HepG2 (cell line): Measurements from ENCODE around the gene CDH22. TPM values are rescaled to one million over a fixed set of nuclear protein-coding genes. Genes with fewer than 3 reads are reported as not detected.
A peak's percentile ranks its signal among the peaks of the same experiment; 100 is the strongest.

Experiments used
- EP300 ChIP-seq, 3 experiments: sonication (generic) in 1 of 3; formaldehyde crosslinking in 1 of 3; IDR thresholded peaks; 2 replicates each; pipeline versions ENCODE4 v1.5.1 to v1.6.1; 2011 to 2020; ENCODE audit warnings: low read depth in 2 of 3, low read length in 2 of 3, borderline replicate concordance in 1 of 3, improper control_type of control experiment in 1 of 3, mild to moderate bottlenecking in 1 of 3, missing genetic modification reagents in 1 of 3, moderate library complexity in 1 of 3
- FOXC1 ChIP-seq: sonication (generic); formaldehyde crosslinking; IDR thresholded peaks from 2 replicates; pipeline ENCODE4 v1.8.0; 2022; ENCODE audit warnings: mild to moderate bottlenecking, missing genetic modification reagents, borderline replicate concordance
- GLI4 ChIP-seq: sonication (generic); formaldehyde crosslinking; IDR thresholded peaks from 2 replicates; pipeline ENCODE4 v1.5.1; 2020; ENCODE audit warnings: missing genetic modification reagents, mild to moderate bottlenecking, moderate library complexity, borderline replicate concordance
- MAFG ChIP-seq: sonication (generic); formaldehyde crosslinking; IDR thresholded peaks from 2 replicates; pipeline ENCODE4 v1.5.1; 2020; ENCODE audit warnings: mild to moderate bottlenecking, missing genetic modification reagents
- MLLT10 ChIP-seq: sonication (generic); formaldehyde crosslinking; IDR thresholded peaks from 2 replicates; pipeline ENCODE4 v1.4.0; 2020; ENCODE audit warnings: missing genetic modification reagents
- NCOA2 ChIP-seq: sonication (generic); formaldehyde crosslinking; IDR thresholded peaks from 2 replicates; pipeline ENCODE4 v1.8.0; 2022; ENCODE audit warnings: inconsistent platforms
- NPAS2 ChIP-seq: sonication (generic); formaldehyde crosslinking; IDR thresholded peaks from 2 replicates; pipeline ENCODE4 v1.8.0; 2022; ENCODE audit warnings: mild to moderate bottlenecking, missing genetic modification reagents, borderline replicate concordance
- PAX8 ChIP-seq: sonication (generic); formaldehyde crosslinking; IDR thresholded peaks from 2 replicates; pipeline ENCODE4 v1.8.0; 2022; ENCODE audit warnings: mild to moderate bottlenecking, missing genetic modification reagents, borderline replicate concordance
- TAF1 ChIP-seq: sonication (generic); formaldehyde crosslinking; IDR thresholded peaks from 2 replicates; pipeline ENCODE4 v1.4.0; 2020; ENCODE audit warnings: missing genetic modification reagents
- ZNF224 ChIP-seq: sonication (generic); formaldehyde crosslinking; IDR thresholded peaks from 2 replicates; pipeline ENCODE4 v1.5.0; 2020; ENCODE audit warnings: mild to moderate bottlenecking, missing genetic modification reagents
- ZNF740 ChIP-seq: sonication (generic); formaldehyde crosslinking; IDR thresholded peaks from 2 replicates; pipeline ENCODE4 v1.4.0; 2020; ENCODE audit warnings: missing genetic modification reagents
- polyA plus RNA-seq, 8 experiments: library from polyadenylated mRNA; depleted of rRNA in 3 of 8; stranded (reverse) in 7 of 8; unstranded in 1 of 8; fragments of >200 nt; fragmentation: Illumina TruSeq in 4 of 8; extraction: Trizol in 4 of 8; gene quantifications; 2 replicates each; pipeline versions ENCODE4 v1.2.1 to v1.2.3, GENCODE V29; 2011 to 2016; ENCODE audit warnings: low read depth in 4 of 8, missing spikeins in 1 of 8, mixed read lengths in 1 of 8; ENCODE audit not compliant: insufficient read depth in 1 of 8
- total RNA-seq, 5 experiments: library from RNA; depleted of rRNA; stranded (reverse); fragments of >200 nt; fragmentation: Illumina TruSeq; extraction: Trizol; gene quantifications; 2 replicates each; pipeline ENCODE4 v1.2.3, GENCODE V29; 2016; ENCODE audit warnings: low read depth in 1 of 5
- TF ChIP-seq, protein P1 (sequence below): fragments of 450-650 bp; IDR thresholded peaks from 2 replicates; pipeline ENCODE4 v1.6.1; 2016
- TF ChIP-seq, protein P2 (sequence below): sonication (generic); formaldehyde crosslinking; IDR thresholded peaks from 2 replicates; pipeline ENCODE4; 2020; ENCODE audit warnings: missing genetic modification reagents, mild to moderate bottlenecking, borderline replicate concordance
- TF ChIP-seq, protein P3 (sequence below): sonication (generic); formaldehyde crosslinking; IDR thresholded peaks from 2 replicates; pipeline ENCODE4 v1.5.1; 2020; ENCODE audit warnings: missing genetic modification reagents, mild to moderate bottlenecking, borderline replicate concordance
- TF ChIP-seq, protein P4 (sequence below): sonication (generic); formaldehyde crosslinking; IDR thresholded peaks from 2 replicates; pipeline ENCODE4 v1.4.0; 2020; ENCODE audit warnings: missing genetic modification reagents
- TF ChIP-seq, protein P5 (sequence below): sonication (generic); formaldehyde crosslinking; IDR thresholded peaks from 2 replicates; pipeline ENCODE4 v1.5.0; 2020; ENCODE audit warnings: missing genetic modification reagents, mild to moderate bottlenecking, borderline replicate concordance

Gene CDH22
- total and polyA plus RNA-seq, 2 of the 13 experiments (the other 11 are each of a cell fraction or from before 2014, with no cell fraction given) = not detected

GRCh38 chr20:46307139-46307998, 929 bp downstream of the CDH22 start (continued):
- TF ChIP-seq, protein P1, sequence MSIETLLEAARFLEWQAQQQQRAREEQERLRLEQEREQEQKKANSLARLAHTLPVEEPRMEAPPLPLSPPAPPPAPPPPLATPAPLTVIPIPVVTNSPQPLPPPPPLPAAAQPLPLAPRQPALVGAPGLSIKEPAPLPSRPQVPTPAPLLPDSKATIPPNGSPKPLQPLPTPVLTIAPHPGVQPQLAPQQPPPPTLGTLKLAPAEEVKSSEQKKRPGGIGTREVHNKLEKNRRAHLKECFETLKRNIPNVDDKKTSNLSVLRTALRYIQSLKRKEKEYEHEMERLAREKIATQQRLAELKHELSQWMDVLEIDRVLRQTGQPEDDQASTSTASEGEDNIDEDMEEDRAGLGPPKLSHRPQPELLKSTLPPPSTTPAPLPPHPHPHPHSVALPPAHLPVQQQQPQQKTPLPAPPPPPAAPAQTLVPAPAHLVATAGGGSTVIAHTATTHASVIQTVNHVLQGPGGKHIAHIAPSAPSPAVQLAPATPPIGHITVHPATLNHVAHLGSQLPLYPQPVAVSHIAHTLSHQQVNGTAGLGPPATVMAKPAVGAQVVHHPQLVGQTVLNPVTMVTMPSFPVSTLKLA = no peak
- TF ChIP-seq NCOA2 (CRISPR knock-in tag) (no peak), MLLT10 (CRISPR knock-in tag) (no peak), EP300 (IDR thresholded peaks at IDR 0.05; ENCODE audit: low read depth in 2 of 2, low read length in 2 of 2) (no peak), EP300 (CRISPR knock-in tag; IDR thresholded peaks at IDR 0.05; ENCODE audit: borderline replicate concordance) (no peak), NPAS2 (CRISPR knock-in tag) (no peak), FOXC1 (CRISPR knock-in tag) (no peak), GLI4 (no peak), TAF1 (CRISPR knock-in tag) (no peak), PAX8 (CRISPR knock-in tag) (0 out of 2 replicates have a peak, but pooled peaks have one; percentile 28), ZNF224 (CRISPR knock-in tag) (no peak), ZNF740 (CRISPR knock-in tag) (0 out of 2 replicates have a peak, but pooled peaks have one; percentile 48), MAFG (CRISPR knock-in tag) (no peak)
- TF ChIP-seq, protein P2, sequence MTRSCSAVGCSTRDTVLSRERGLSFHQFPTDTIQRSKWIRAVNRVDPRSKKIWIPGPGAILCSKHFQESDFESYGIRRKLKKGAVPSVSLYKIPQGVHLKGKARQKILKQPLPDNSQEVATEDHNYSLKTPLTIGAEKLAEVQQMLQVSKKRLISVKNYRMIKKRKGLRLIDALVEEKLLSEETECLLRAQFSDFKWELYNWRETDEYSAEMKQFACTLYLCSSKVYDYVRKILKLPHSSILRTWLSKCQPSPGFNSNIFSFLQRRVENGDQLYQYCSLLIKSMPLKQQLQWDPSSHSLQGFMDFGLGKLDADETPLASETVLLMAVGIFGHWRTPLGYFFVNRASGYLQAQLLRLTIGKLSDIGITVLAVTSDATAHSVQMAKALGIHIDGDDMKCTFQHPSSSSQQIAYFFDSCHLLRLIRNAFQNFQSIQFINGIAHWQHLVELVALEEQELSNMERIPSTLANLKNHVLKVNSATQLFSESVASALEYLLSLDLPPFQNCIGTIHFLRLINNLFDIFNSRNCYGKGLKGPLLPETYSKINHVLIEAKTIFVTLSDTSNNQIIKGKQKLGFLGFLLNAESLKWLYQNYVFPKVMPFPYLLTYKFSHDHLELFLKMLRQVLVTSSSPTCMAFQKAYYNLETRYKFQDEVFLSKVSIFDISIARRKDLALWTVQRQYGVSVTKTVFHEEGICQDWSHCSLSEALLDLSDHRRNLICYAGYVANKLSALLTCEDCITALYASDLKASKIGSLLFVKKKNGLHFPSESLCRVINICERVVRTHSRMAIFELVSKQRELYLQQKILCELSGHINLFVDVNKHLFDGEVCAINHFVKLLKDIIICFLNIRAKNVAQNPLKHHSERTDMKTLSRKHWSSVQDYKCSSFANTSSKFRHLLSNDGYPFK (CRISPR knock-in tag) = 0 out of 2 replicates have a peak, but pooled peaks have one; percentile 54
- TF ChIP-seq, protein P3, sequence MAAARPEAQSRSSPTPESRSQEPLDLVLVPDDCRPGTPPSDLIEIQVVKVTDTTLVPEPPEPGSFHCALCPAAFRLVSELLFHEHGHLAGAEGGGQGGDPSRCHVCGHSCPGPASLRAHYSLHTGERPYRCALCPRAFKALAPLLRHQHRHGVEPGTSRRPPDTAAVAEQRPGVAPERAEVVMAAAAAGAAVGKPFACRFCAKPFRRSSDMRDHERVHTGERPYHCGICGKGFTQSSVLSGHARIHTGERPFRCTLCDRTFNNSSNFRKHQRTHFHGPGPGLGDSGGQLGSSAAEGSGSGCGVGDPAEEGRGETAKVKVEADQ (CRISPR knock-in tag) = no peak
- TF ChIP-seq, protein P4, sequence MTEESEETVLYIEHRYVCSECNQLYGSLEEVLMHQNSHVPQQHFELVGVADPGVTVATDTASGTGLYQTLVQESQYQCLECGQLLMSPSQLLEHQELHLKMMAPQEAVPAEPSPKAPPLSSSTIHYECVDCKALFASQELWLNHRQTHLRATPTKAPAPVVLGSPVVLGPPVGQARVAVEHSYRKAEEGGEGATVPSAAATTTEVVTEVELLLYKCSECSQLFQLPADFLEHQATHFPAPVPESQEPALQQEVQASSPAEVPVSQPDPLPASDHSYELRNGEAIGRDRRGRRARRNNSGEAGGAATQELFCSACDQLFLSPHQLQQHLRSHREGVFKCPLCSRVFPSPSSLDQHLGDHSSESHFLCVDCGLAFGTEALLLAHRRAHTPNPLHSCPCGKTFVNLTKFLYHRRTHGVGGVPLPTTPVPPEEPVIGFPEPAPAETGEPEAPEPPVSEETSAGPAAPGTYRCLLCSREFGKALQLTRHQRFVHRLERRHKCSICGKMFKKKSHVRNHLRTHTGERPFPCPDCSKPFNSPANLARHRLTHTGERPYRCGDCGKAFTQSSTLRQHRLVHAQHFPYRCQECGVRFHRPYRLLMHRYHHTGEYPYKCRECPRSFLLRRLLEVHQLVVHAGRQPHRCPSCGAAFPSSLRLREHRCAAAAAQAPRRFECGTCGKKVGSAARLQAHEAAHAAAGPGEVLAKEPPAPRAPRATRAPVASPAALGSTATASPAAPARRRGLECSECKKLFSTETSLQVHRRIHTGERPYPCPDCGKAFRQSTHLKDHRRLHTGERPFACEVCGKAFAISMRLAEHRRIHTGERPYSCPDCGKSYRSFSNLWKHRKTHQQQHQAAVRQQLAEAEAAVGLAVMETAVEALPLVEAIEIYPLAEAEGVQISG (CRISPR knock-in tag) = peak; percentile 34; the same call in 1 of the 2 replicates
- TF ChIP-seq, protein P5, sequence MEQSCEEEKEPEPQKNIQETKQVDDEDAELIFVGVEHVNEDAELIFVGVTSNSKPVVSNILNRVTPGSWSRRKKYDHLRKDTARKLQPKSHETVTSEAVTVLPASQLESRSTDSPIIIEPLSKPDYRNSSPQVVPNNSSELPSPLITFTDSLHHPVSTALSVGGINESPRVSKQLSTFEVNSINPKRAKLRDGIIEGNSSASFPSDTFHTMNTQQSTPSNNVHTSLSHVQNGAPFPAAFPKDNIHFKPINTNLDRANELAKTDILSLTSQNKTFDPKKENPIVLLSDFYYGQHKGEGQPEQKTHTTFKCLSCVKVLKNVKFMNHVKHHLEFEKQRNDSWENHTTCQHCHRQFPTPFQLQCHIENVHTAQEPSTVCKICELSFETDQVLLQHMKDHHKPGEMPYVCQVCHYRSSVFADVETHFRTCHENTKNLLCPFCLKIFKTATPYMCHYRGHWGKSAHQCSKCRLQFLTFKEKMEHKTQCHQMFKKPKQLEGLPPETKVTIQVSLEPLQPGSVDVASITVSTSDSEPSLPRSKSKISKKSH (CRISPR knock-in tag) = 0 out of 2 replicates have a peak, but pooled peaks have one; percentile 28
